NCI-H2196 (cell line): ENCODE results near the gene MMS19.
"Not testable (repeated sequence)": the region's sequence is repeated elsewhere in the genome, so short reads cannot be mapped to it uniquely, and the experiment has no call there.

Source experiments
- DNase-seq: peaks from one replicate; lab custom pipeline; 2025; ENCODE audit not compliant: unreplicated experiment; lab: John Stamatoyannopoulos, UW

Gene MMS19

DNA sequence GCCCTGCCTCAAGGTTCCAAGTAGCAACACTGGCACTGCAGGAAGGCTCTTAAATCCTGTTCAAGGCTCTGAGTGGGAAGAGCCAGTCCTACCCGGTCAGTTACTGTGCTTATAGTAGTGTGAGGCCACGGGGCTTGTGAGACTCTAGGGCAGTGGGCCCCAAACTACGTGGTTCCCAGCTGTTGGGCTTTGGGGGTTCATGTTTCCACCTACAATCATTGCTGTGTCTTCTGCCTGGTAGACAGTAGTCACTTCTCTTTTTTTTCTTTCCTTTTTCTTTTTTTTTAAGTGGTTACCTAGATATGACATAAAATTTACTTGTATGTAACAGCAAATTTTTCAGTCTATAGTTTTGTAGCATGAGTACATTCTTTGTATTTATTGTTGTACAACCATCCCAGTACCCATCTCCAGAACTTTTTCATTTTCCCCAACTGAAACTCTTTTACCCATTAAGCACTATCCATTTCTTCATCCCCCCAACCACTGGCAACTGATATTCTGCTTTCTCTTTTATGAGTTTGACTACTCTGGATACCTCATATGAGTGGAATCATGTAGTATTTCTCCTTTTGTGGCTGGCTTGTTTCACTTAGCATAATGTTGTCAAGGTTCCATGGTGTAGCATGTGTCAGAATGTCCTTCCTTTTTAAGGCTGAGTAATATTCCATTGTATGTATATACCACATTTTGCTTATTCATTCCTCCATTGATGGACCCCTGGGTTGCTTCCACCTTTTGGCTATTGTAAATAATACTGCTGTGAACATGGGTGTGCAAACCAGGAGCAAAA lies 8.2 kb upstream of the MMS19 start:
- DNase-seq, result no peak

DNA sequence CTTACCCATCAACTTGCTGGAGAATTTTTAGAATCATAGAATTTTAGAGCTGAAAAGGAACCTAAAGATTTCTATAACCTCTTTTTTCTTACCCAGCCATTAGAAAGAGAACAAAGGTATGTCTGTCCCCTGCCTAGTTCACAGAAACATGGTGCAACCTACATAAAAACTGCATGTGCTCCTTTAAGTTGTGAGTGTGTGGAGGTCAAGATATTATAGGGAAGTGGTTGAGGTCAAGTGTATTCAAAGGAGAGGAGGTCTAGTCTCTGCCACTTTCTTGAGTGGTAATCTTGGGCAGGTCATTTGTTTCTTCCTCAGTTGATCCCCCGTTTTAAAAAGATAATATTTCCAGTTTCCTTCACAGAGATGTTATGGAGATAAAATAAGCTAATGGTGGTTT lies 6.9 kb upstream of the MMS19 start:
- DNase-seq, result no peak

- DNase-seq, result no peak
These were observed 5.2 kb upstream of the MMS19 start for GRCh38 chr10:97503406-97503805.

GRCh38 chr10:97502916-97503315 lies 4.7 kb upstream of the MMS19 start:
- no peak for DNase-seq

DNA sequence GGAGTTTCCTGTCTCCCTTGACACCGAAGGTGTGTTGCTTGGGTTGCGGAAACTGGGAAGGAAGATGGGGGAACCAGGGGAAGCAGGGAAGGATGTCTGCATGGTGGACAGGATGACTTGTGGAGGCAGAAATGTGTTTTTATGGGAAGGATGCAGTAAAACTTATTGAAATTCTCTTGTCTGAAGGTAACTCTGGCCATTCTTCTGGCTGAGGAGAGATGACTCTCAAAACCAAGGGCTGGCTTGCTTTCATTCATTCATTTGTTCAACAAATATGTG lies 2.0 kb upstream of the MMS19 start:
- no peak for DNase-seq

GRCh38 chr10:97499561-97500296 lies 1.5 kb upstream of the MMS19 start:
- no peak for DNase-seq

GRCh38 chr10:97498841-97499560 lies 779 bp upstream of the MMS19 start, which contains the start of gene UBTD1:
UBTD1 (plus strand) TSS chr10:97498924; CDS start chr10:97499204, 280 bp downstream.
- no peak for DNase-seq

DNA sequence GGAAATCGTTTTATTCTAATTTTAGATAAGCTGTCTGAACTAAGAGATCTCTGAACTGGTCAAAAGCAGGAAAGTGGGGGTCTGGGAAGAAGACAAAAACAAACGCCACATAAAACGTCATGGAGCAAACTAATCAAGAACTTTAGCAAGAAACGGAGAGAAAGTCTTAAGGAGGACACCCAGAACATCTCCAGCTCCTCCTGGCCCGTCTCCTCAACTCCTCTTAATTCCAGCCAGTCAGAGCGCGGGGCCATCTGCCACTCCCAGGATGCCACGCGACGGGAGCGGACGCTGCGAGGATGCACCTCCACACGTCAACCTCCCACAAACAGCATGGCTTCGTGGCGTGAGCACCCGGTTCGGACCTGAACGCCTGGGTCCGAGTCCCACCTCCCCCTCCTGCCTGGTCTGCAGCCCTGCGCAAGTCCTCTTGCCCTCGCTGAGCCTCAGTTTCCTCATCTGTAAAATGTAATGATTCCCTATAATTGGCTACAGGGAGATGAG lies 598 bp downstream of the MMS19 start:
- peak; percentile 35 for DNase-seq

GRCh38 chr10:97494863-97495506 lies 3.2 kb downstream of the MMS19 start:
- no peak for DNase-seq

DNA sequence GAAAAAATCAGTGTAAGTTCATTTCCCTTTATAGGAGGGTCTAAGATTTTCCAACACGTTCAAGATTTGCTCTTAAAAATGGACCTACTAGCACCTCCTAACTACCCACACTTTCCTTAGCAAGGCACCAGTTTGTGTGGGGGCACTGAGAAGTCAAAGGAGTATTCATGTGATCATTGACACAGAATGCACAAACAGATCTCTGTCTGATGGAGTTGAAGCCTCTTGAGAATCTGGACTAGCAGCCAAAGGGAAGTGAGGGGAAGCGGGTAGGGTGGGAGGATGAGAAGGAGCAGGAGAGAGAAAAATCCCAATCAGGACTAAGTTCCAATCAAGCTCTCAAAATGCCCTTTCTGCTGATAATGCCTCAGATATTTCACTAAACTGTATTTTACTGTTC lies 4.1 kb downstream of the MMS19 start:
- no peak for DNase-seq

DNA sequence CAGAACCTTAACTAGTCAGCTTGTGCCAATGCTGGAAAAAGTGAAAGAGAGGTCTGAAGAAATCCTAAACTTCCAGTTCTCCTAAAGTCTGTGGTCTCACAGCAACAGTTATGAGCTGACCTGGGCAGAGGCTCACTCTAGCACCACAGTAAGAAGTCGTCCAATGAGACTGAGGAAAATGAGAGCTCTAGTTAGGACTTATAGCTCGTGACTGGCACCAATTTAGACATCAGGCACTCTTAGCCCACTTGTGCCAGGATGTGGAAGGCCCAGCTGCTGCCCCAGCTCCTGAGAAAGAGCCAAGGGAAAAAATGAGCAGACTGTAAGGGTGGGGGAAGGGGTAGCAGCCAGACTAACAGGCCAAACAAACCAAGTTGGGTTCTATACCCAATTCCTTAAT lies 7.6 kb downstream of the MMS19 start:
- no peak for DNase-seq

GRCh38 chr10:97485647-97486281 lies 12.5 kb downstream of the MMS19 start:
- DNase-seq, result no peak

DNA sequence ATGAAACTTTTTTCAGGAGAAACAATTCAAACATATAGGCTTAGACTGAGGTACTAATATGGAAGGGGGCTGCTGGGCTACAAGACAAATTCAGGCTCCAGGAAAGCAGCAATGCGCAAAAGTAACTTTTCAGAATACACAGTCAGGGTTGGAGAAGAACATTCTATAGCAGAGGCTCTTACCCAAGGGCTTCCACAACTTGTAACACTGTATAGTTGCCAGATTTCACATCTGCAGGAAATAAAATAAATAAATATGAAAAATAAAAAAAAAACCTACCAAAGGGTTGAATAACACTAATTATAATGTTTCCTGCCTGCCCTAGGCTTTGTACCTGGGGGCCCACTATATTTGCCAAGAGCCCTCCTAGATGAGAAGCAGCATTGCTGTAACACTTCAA lies 14.3 kb downstream of the MMS19 start:
- DNase-seq, result no peak

DNA sequence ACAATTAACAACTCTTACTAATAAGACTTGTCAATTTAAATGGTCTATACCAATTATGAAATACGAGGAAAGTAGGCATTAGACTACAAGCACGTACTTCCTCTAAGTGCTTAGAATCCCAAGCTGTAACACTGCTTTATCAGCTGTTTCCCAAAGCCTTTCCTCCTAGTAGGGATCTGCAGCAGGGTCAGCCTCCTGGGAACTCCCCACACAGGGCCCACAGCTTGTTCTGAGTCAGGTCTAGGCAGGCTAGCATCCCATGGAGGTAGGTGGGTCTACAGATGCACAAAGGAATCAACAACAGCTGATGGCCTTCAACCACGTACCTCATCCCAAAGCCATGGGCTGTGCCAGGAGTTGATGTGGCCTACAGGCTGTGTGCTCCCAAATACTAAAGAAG lies 14.7 kb downstream of the MMS19 start:
- no peak for DNase-seq

- no peak for DNase-seq
These were observed 15.8 kb downstream of the MMS19 start for GRCh38 chr10:97482381-97482780.

DNA sequence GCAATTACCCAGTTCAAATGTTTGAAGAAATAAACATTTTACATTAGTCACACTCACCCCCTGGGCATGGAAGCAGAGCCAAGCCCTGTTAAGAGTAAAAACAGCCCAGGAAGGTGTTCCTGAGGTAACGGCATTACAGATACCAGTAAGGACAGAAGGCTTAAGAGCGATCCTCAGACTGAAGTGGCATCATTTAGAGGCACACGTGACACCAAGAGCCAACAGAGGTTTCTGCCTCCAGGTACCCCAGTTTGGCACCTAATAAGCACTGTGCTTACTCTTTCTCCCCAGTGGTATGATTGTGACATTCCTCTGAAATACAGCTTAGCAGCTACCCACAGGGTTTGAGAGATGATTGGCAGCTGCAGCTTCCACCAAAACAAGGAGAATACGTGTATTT lies 17.2 kb downstream of the MMS19 start:
- DNase-seq, result no peak

DNA sequence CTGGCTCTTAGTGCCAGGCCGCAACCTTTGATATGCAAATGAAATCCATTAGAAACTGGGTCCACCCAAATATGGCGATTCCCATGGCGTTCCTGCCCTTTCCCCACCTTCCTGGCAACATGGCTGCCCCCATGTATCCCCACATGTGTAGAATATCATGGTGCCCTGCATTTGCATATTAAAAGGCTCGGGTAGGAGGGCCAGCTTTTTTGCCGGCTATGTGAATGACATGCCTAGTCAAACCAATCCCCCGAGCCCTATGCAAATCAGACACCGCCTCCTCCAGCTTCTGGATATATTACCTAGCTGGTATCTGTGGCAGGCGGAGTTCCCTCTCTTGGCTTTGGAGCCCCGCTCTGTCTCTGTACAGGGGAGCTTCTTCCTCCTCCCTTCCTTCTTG lies 18.3 kb downstream of the MMS19 start:
- no peak for DNase-seq

DNA sequence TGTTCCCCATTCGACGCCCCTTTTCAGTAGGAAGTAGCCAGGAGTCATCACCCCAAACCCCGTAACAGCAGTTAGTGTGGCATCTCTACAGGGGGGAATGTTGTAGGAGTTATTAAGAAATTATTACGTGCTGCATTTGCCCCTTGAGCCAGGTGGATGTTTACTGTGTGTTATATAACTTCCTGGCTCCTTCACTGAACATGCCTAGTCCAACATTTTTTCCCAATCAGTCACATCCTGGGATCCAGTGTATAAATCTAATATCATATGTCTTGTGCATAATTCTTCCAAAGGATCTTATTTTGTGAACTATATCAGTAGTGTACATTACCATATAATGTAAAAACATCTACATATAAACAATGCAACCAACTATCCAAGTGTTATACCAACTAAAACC lies 18.8 kb downstream of the MMS19 start:
- not testable (repeated sequence) for DNase-seq

DNA sequence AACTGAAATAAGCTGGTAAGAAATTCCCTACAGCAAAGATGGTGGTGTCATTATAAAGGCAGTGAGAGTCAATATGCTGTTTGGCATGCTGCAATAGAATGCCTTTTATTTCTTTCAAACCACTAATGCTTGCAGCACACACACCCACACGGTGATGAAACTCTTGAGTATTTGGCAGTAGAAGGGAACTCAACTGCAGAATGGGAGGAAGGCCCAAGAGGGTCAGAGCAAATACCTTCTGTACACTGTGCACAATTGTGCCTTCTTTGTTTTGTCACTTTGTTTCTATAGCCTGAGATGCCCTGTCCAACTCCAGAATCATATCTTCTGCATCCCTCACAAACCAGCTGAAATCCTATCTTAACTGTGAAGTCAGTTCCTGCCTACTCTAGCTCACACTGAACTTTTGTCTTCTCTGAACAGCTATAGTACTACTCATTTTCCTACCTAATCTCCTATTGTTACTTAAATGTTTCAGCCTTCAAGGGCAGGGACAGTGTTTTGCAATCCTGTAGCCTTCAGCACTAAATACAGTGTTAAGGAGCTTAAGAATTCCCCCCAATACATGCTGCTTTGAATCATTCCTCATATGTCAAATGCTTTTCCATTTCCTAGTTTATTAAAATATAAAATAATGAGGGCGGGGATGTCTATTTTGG lies 22.2 kb downstream of the MMS19 start:
- DNase-seq, result no peak

DNA sequence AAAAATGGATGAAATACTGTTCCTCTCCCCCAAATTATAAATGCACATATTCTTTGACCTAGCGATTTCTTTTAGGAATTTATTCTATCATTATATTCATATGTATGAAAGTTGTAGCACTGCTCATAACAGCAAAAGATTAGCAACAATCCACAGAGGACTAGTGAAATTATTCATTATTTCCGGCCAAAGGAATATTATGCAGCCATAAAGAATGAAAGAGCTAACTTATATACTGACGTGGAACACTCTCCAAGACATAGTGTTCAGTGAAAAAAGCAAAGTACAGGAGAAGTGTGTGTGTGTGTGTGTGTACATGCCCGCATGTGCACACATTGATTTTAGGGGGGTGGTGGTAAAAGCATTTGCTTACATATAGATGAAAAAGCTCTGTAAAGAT lies 23.3 kb downstream of the MMS19 start:
- DNase-seq, result no peak
